Right atrium auricular region (tissue), 2 donors: ENCODE results near the gene BORCS8. TPM values are rescaled to one million over a fixed set of nuclear protein-coding genes. Genes with fewer than 3 reads are reported as not detected.
"Not testable (repeated sequence)": the region's sequence is repeated elsewhere in the genome, so short reads cannot be mapped to it uniquely, and the experiment has no call there.

Source experiments
- DNase-seq: peaks from one replicate; pipeline ENCODE4 v3.0.0-alpha.2; 2019; ENCODE audit warnings: low spot score
- H3K27ac ChIP-seq, 2 donors: fragments of 200-600 bp; sonication (generic); 1 replicate in 1 of 2; 2 replicates in 1 of 2; pipeline ENCODE4 v1.5.1; 2016 to 2019
- H3K27me3 ChIP-seq, 2 donors: fragments of 200-600 bp; sonication (generic); one replicate each; pipeline versions ENCODE4 v1.5.1 to v1.6.0; 2017 to 2019
- H3K36me3 ChIP-seq: fragments of 200-600 bp; sonication (generic); one replicate; pipeline ENCODE4 v1.5.1; 2016
- H3K4me1 ChIP-seq, 2 donors: fragments of 200-600 bp; sonication (generic); one replicate each; pipeline versions ENCODE4 v1.5.1 to v1.6.0; 2017 to 2019
- H3K4me3 ChIP-seq, 2 donors: fragments of 200-600 bp; sonication (generic); 1 replicate in 1 of 2; 2 replicates in 1 of 2; pipeline ENCODE4 v1.5.1; 2017 to 2019; ENCODE audit warnings: mild to moderate bottlenecking in 1 of 2, moderate library complexity in 1 of 2
- H3K9me3 ChIP-seq, 2 donors: fragments of 200-600 bp; sonication (generic); one replicate each; pipeline ENCODE4 v1.5.1; 2019
- CTCF ChIP-seq, 2 donors: fragments of 200-600 bp; sonication (generic); IDR thresholded peaks; one replicate each; pipeline ENCODE4 v1.5.1; 2019; ENCODE audit warnings: antibody characterized with exemption in 2 of 2
- total RNA-seq, 2 donors: library from RNA; depleted of rRNA; stranded (reverse); fragments of >200 nt; gene quantifications; one replicate each; pipeline ENCODE4 v1.1.0, GENCODE V29; 2016

Gene BORCS8
- total RNA-seq, 2 donors from 2014 or later: 16.5 to 20.0 TPM

- peaks cover 10% of the 10 kb centered on the region in 2 donors for H3K27me3 ChIP-seq
Observed at GRCh38 chr19:19226204-19226603, 34.3 kb upstream of the BORCS8 start.

GRCh38 chr19:19224852-19225494, 33.0 kb upstream of the BORCS8 start:
- Histone ChIP-seq H3K27me3 (peaks cover 10% of the 10 kb centered on the region in 2 donors), H3K9me3 (no peaks in the 10 kb centered on the region)
- no peak for DNase-seq

More at GRCh38 chr19:19226204-19226603, 34.3 kb upstream of the BORCS8 start:
- H3K36me3 ChIP-seq: no peaks in the 10 kb centered on the region
- H3K27ac ChIP-seq: no peak overlapping the region
- H3K4me3 ChIP-seq: no peak overlapping the region
- no peaks in the 10 kb centered on the region for H3K9me3 ChIP-seq
- H3K4me1 ChIP-seq: peaks cover 0 to 11% of the 10 kb centered on the region in 2 donors
- no peak for TF ChIP-seq CTCF (IDR thresholded peaks at IDR 0.05)
- DNase-seq: no peak

GRCh38 chr19:19224150-19224851, 32.3 kb upstream of the BORCS8 start:
- DNase-seq: no peak
- TF ChIP-seq CTCF (IDR thresholded peaks at IDR 0.05): no peak
- Histone ChIP-seq H3K4me1 (peaks cover 0 to 11% of the 10 kb centered on the region in 2 donors), H3K4me3 (no peak overlapping the region), H3K36me3 (no peaks in the 10 kb centered on the region), H3K27me3 (peaks cover 10% of the 10 kb centered on the region in 2 donors), H3K9me3 (no peaks in the 10 kb centered on the region), H3K27ac (no peak overlapping the region)

More at GRCh38 chr19:19224852-19225494, 33.0 kb upstream of the BORCS8 start:
- peaks cover 0 to 11% of the 10 kb centered on the region in 2 donors for H3K4me1 ChIP-seq
- no peaks in the 10 kb centered on the region for H3K36me3 ChIP-seq
- peak in 1 of 2 donors; percentile 61 for TF ChIP-seq CTCF (IDR thresholded peaks at IDR 0.05)
- no peak overlapping the region for H3K27ac ChIP-seq
- H3K4me3 ChIP-seq: peak overlapping the region in 1 of 2 donors; percentile 41

- DNase-seq: no peak
- Histone ChIP-seq H3K27ac (no peak overlapping the region), H3K9me3 (no peaks in the 10 kb centered on the region), H3K4me1 (peaks cover 0 to 11% of the 10 kb centered on the region in 2 donors), H3K27me3 (peaks cover 10% of the 10 kb centered on the region in 2 donors), H3K4me3 (no peak overlapping the region), H3K36me3 (no peaks in the 10 kb centered on the region)
- no peak for TF ChIP-seq CTCF (IDR thresholded peaks at IDR 0.05)
Observed at GRCh38 chr19:19223636-19224035, 31.7 kb upstream of the BORCS8 start.

GRCh38 chr19:19223060-19223459, 31.1 kb upstream of the BORCS8 start:
- H3K27me3 ChIP-seq: peaks cover 10% of the 10 kb centered on the region in 2 donors
- no peaks in the 10 kb centered on the region for H3K9me3 ChIP-seq
- H3K4me3 ChIP-seq: no peak overlapping the region
- H3K4me1 ChIP-seq: peaks cover 0 to 11% of the 10 kb centered on the region in 2 donors
- DNase-seq: no peak
- no peak for TF ChIP-seq CTCF (IDR thresholded peaks at IDR 0.05)
- no peaks in the 10 kb centered on the region for H3K36me3 ChIP-seq
- H3K27ac ChIP-seq: no peak overlapping the region

- not testable (repeated sequence) for DNase-seq, H3K27me3 ChIP-seq, H3K27ac ChIP-seq, H3K4me3 ChIP-seq, H3K9me3 ChIP-seq, H3K36me3 ChIP-seq
- peaks cover 0 to 11% of the 10 kb centered on the region in 2 donors for H3K4me1 ChIP-seq
Observed at GRCh38 chr19:19221000-19221399, 29.0 kb upstream of the BORCS8 start.
